ENCODE results near the gene LUC7L. TPM values are rescaled to one million over a fixed set of nuclear protein-coding genes. Genes with fewer than 3 reads are reported as not detected.
"Not testable (repeated sequence)": the region's sequence is repeated elsewhere in the genome, so short reads cannot be mapped to it uniquely, and the experiment has no call there.

The LUC7L gene
- total and polyA plus RNA-seq, 10 of the 15 experiments (the other 5 are each of a cell fraction or from before 2014, with no cell fraction given) = 2.3 to 59.6 (median 44.1) TPM

DNA sequence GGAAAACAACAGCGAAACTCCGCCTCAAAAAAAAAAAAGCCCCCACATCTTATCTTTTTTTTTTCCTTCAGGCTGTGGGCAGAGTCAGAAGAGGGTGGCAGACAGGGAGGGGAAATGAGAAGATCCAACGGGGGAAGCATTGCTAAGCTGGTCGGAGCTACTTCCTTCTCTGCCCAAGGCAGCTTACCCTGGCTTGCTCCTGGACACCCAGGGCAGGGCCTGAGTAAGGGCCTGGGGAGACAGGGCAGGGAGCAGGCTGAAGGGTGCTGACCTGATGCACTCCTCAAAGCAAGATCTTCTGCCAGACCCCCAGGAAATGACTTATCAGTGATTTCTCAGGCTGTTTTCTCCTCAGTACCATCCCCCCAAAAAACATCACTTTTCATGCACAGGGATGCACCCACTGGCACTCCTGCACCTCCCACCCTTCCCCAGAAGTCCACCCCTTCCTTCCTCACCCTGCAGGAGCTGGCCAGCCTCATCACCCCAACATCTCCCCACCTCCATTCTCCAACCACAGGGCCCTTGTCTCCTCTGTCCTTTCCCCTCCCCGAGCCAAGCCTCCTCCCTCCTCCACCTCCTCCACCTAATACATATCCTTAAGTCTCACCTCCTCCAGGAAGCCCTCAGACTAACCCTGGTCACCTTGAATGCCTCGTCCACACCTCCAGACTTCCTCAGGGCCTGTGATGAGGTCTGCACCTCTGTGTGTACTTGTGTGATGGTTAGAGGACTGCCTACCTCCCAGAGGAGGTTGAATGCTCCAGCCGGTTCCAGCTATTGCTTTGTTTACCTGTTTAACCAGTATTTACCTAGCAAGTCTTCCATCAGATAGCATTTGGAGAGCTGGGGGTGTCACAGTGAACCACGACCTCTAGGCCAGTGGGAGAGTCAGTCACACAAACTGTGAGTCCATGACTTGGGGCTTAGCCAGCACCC, 54.0 kb downstream of the LUC7L start:
- Histone ChIP-seq H3K4me3 (no peak overlapping the region), H2AFZ (ENCODE audit: control insufficient read depth, low read depth, low read length) (no peak overlapping the region), H3K36me3 (ENCODE audit: control insufficient read depth in 2 of 2, insufficient read depth in 2 of 2, low read length in 1 of 2) (no peaks in the 10 kb centered on the region), H3K79me2 (ENCODE audit: control insufficient read depth, insufficient read depth, low read length) (no peaks in the 10 kb centered on the region), H3K27ac (ENCODE audit: control insufficient read depth, insufficient read depth) (no peak overlapping the region), H3K9ac (ENCODE audit: control insufficient read depth, insufficient read depth, low read length) (no peak overlapping the region), H3K4me2 (ENCODE audit: control insufficient read depth, insufficient read depth) (no peak overlapping the region), H3K9me3 (replicated peaks; ENCODE audit: control insufficient read depth, insufficient read depth, low read length) (no peaks in the 10 kb centered on the region), H3K4me1 (ENCODE audit: control insufficient read depth, insufficient read depth, low read length) (no peaks in the 10 kb centered on the region), H3K27me3 (replicated peaks in 1 of 2; ENCODE audit: control insufficient read depth in 2 of 2, insufficient read depth in 2 of 2, low read length in 1 of 2) (peaks cover 4 to 10% of the 10 kb centered on the region in 2 experiments), H4K20me1 (ENCODE audit: control insufficient read depth, insufficient read depth) (no peaks in the 10 kb centered on the region)
- TF ChIP-seq PAX8 (IDR thresholded peaks at IDR 0.05) = no peak
- no peak for TF ChIP-seq CTCF (IDR thresholded peaks at IDR 0.05 in 2 of 3, conservative IDR thresholded peaks at IDR 0.05 in 1 of 3; ENCODE audit: control insufficient read depth in 2 of 3, extremely low read depth in 1 of 3, insufficient read depth in 1 of 3, low read depth in 3 of 3, low read length in 3 of 3)
- no peak for TF ChIP-seq POLR2A (IDR thresholded peaks at IDR 0.05; ENCODE audit: low read depth, low read length)
- no peak for TF ChIP-seq JUND (IDR thresholded peaks at IDR 0.05; ENCODE audit: low read depth, low read length)
- no peak for TF ChIP-seq NFYA (IDR thresholded peaks at IDR 0.05; ENCODE audit: borderline replicate concordance, low read depth, low read length)
- no peak for TF ChIP-seq IKZF2 (IDR thresholded peaks at IDR 0.05)
- no peak for TF ChIP-seq RBBP5 (conservative IDR thresholded peaks at IDR 0.05)
- TF ChIP-seq STAT1 (conservative IDR thresholded peaks at IDR 0.05) = no peak
- no peak for TF ChIP-seq TAF1 (IDR thresholded peaks at IDR 0.05; ENCODE audit: borderline replicate concordance, low read depth, low read length)
- no peak for TF ChIP-seq NRF1 (conservative IDR thresholded peaks at IDR 0.05; ENCODE audit: low read depth, low read length)
- TF ChIP-seq NFIC (IDR thresholded peaks at IDR 0.05; ENCODE audit: low read depth, low read length) = no peak
- TF ChIP-seq MLLT1 (IDR thresholded peaks at IDR 0.05) = no peak
- intact Hi-C loops (cut with micrococcal nuclease; ENCODE audit: unreplicated experiment) (no loop called here), in situ Hi-C loops (cut with MboI) (no loop called here)
- SMC1A ChIA-PET (ENCODE audit: uncharacterized antibody, unreplicated experiment) = no interaction called here
- ATAC-seq (no peak), DNase-seq (ENCODE audit: low read depth, low spot score) (no peak), FAIRE-seq (no peak)
- BruUV-seq (replicated peaks) = no TSS peak
- CTCF ChIA-PET = no interaction called here
- 9% methylated on average over 8 of the region's 8 CpGs for WGBS (ENCODE audit: insufficient coverage, insufficient replicate concordance, low lambda C conversion rate, missing lambda C conversion rate)
- RAD21 ChIA-PET (ENCODE audit: unreplicated experiment) = no interaction called here
- POLR2A ChIA-PET = no interaction called here

DNA sequence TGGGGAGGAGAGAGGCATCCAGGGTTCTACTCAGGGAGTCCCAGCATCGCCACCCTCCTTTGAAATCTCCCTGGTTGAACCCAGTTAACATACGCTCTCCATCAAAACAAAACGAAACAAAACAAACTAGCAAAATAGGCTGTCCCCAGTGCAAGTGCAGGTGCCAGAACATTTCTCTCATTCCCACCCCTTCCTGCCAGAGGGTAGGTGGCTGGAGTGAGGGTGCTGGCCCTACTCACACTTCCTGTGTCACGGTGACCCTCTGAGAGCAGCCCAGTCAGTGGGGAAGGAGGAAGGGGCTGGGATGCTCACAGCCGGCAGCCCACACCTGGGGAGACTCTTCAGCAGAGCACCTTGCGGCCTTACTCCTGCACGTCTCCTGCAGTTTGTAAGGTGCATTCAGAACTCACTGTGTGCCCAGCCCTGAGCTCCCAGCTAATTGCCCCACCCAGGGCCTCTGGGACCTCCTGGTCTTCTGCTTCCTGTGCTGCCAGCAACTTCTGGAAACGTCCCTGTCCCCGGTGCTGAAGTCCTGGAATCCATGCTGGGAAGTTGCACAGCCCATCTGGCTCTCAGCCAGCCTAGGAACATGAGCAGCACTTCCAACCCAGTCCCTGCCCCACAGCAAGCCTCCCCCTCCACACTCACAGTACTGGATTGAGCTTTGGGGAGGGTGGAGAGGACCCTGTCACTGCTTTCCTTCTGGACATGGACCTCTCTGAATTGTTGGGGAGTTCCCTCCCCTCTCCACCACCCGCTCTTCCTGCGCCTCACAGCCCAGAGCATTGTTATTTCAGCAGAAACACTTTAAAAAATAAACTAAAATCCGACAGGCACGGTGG, 55.1 kb downstream of the LUC7L start:
- H3K4me1 ChIP-seq (ENCODE audit: control insufficient read depth, insufficient read depth, low read length); H4K20me1 ChIP-seq (ENCODE audit: control insufficient read depth, insufficient read depth); FAIRE-seq; H3K9me3 ChIP-seq (replicated peaks; ENCODE audit: control insufficient read depth, insufficient read depth, low read length); DNase-seq (ENCODE audit: low read depth, low spot score); intact Hi-C loops (cut with micrococcal nuclease; ENCODE audit: unreplicated experiment); POLR2A ChIA-PET; RAD21 ChIA-PET (ENCODE audit: unreplicated experiment); SMC1A ChIA-PET (ENCODE audit: uncharacterized antibody, unreplicated experiment); ATAC-seq; H3K9ac ChIP-seq (ENCODE audit: control insufficient read depth, insufficient read depth, low read length); H2AFZ ChIP-seq (ENCODE audit: control insufficient read depth, low read depth, low read length); H3K79me2 ChIP-seq (ENCODE audit: control insufficient read depth, insufficient read depth, low read length); H3K36me3 ChIP-seq (ENCODE audit: control insufficient read depth in 2 of 2, insufficient read depth in 2 of 2, low read length in 1 of 2); H3K4me2 ChIP-seq (ENCODE audit: control insufficient read depth, insufficient read depth); in situ Hi-C loops (cut with MboI); BruUV-seq (replicated peaks); H3K27ac ChIP-seq (ENCODE audit: control insufficient read depth, insufficient read depth); H3K4me3 ChIP-seq; CTCF ChIA-PET: not testable (repeated sequence)
- WGBS (ENCODE audit: insufficient coverage, insufficient replicate concordance, low lambda C conversion rate, missing lambda C conversion rate) = 34% methylated on average over 6 of the region's 13 CpGs
- H3K27me3 ChIP-seq (replicated peaks in 1 of 2; ENCODE audit: control insufficient read depth in 2 of 2, insufficient read depth in 2 of 2, low read length in 1 of 2) = peaks cover 4 to 10% of the 10 kb centered on the region in 2 experiments
